Caco-2 (cell line): ENCODE data around the gene ABHD5. TPM values are rescaled to one million over a fixed set of nuclear protein-coding genes. Genes with fewer than 3 reads are reported as not detected.

ENCODE experiments used
- BruUV-seq: library from RNA; stranded (reverse); fragments of 400-500 nt; replicated peaks from 2 replicates; lab custom pipeline; 2021; lab: Mats Ljungman, UMichigan
- CTCF ChIA-PET: fragments of 300-600 bp; sonication (Branson Sonifier 250); formaldehyde crosslinking; loops from one replicate; lab custom pipeline; 2022; ENCODE audit warnings: antibody characterized with exemption; lab: Charles Lee
- POLR2A ChIA-PET: fragments of 300-600 bp; sonication (Branson Sonifier 250); formaldehyde crosslinking; loops from one replicate; lab custom pipeline; 2022; ENCODE audit warnings: antibody characterized with exemption; lab: Charles Lee
- DNase-seq, 2 experiments: peaks; one replicate each; pipeline versions ENCODE4 v3.0.0 to v3.0.0-alpha.2; 2020 to 2022
- H3K27me3 ChIP-seq: replicated peaks from 2 replicates; pipeline ENCODE4 v1.6.0; 2011; ENCODE audit warnings: low read length; ENCODE audit not compliant: control insufficient read depth, insufficient read depth
- H3K36me3 ChIP-seq: 2 replicates; pipeline ENCODE4 v1.5.1; 2011; ENCODE audit warnings: low read length; ENCODE audit not compliant: control insufficient read depth, insufficient read depth
- H3K4me1 ChIP-seq: fragments of 250-450 bp; sonication (Bioruptor Pico); 2 replicates; pipeline ENCODE4 v1.5.1; 2020; ENCODE audit warnings: mild to moderate bottlenecking
- H3K4me3 ChIP-seq: 2 replicates; pipeline ENCODE4 v1.5.1; 2011; ENCODE audit warnings: low read depth, mild to moderate bottlenecking, control low read depth, low read length
- H3K9me3 ChIP-seq: fragments of 250-450 bp; sonication (Bioruptor Pico); 2 replicates; pipeline ENCODE4 v1.5.1; 2020; ENCODE audit warnings: mild to moderate bottlenecking, moderate library complexity
- H3K27ac Mint-ChIP-seq: one replicate; pipeline ENCODE4 v1.8.0; 2022; ENCODE audit warnings: mixed read lengths; ENCODE audit not compliant: unreplicated experiment
- H3K27me3 Mint-ChIP-seq: one replicate; pipeline ENCODE4 v1.8.0; 2022; ENCODE audit warnings: mixed read lengths; ENCODE audit not compliant: insufficient read depth, unreplicated experiment
- H3K36me3 Mint-ChIP-seq: one replicate; pipeline ENCODE4 v1.8.0; 2022; ENCODE audit warnings: mild to moderate bottlenecking, mixed read lengths; ENCODE audit not compliant: insufficient read depth, unreplicated experiment
- H3K4me1 Mint-ChIP-seq: one replicate; pipeline ENCODE4 v1.8.0; 2022; ENCODE audit warnings: low read depth, mixed read lengths; ENCODE audit not compliant: unreplicated experiment
- H3K4me3 Mint-ChIP-seq: one replicate; pipeline ENCODE4 v1.8.0; 2022; ENCODE audit warnings: mild to moderate bottlenecking, moderate library complexity, mixed read lengths; ENCODE audit not compliant: unreplicated experiment
- H3K9me3 Mint-ChIP-seq: one replicate; pipeline ENCODE4 v1.8.0; 2022; ENCODE audit warnings: mixed read lengths; ENCODE audit not compliant: unreplicated experiment
- CTCF ChIP-seq, 2 experiments: fragments of 200-600 bp in 1 of 2; IDR thresholded peaks; 1 replicate in 1 of 2; 2 replicates in 1 of 2; pipeline versions ENCODE4 v1.5.1 to v1.8.0; 2011 to 2022; ENCODE audit warnings: antibody characterized with exemption in 1 of 2, control low read depth in 1 of 2, inconsistent platforms in 1 of 2, low read depth in 1 of 2, low read length in 1 of 2, mild to moderate bottlenecking in 1 of 2, moderate library complexity in 1 of 2; ENCODE audit not compliant: insufficient read depth in 1 of 2, severe bottlenecking in 1 of 2, unreplicated experiment in 1 of 2
- intact Hi-C: fragments of 100-400 bp; cut with micrococcal nuclease; formaldehyde crosslinking; loops from one replicate; pipeline ENCODE4 v1.10.0; 2022; ENCODE audit not compliant: unreplicated experiment
- total RNA-seq: library from RNA; stranded (reverse); gene quantifications from 2 replicates; pipeline ENCODE4 v1.2.3, GENCODE V29; 2022

ABHD5 gene
- total RNA-seq, 1 experiment from 2014 or later = 12.3 TPM

GRCh38 chr3:43692085-43692855 lies 1.5 kb downstream of the ABHD5 start:
- TF ChIP-seq CTCF (IDR thresholded peaks at IDR 0.05; ENCODE audit: insufficient read depth in 1 of 2, low read depth in 1 of 2, low read length in 1 of 2, severe bottlenecking in 1 of 2, unreplicated experiment in 1 of 2) = no peak
- CTCF ChIA-PET = no interaction called here
- TSS peak; percentile 68 for BruUV-seq
- Mint-ChIP-seq H3K4me3 (peak overlapping the region; percentile 97), H3K9me3 (no peaks in the 10 kb centered on the region), H3K4me1 (peaks cover 25% of the 10 kb centered on the region), H3K27me3 (no peaks in the 10 kb centered on the region), H3K36me3 (peaks cover 8% of the 10 kb centered on the region), H3K27ac (peak overlapping the region; percentile 90)
- intact Hi-C loops = loop anchor here (5.0 kb wide), 1 partner anchor 45 kb away; no protein-coding TSS in a partner anchor
- Histone ChIP-seq H3K36me3 (no peaks in the 10 kb centered on the region), H3K4me1 (peaks cover 32% of the 10 kb centered on the region), H3K4me3 (peak overlapping the region; percentile 74), H3K9me3 (no peaks in the 10 kb centered on the region), H3K27me3 (no peaks in the 10 kb centered on the region)
- POLR2A ChIA-PET = no interaction called here
- no peak for DNase-seq

GRCh38 chr3:43692971-43693370 lies 2.2 kb downstream of the ABHD5 start:
- no peak for TF ChIP-seq CTCF (IDR thresholded peaks at IDR 0.05; ENCODE audit: insufficient read depth in 1 of 2, low read depth in 1 of 2, low read length in 1 of 2, severe bottlenecking in 1 of 2, unreplicated experiment in 1 of 2)
- Mint-ChIP-seq H3K36me3 (peaks cover 8% of the 10 kb centered on the region), H3K9me3 (no peaks in the 10 kb centered on the region), H3K27me3 (no peaks in the 10 kb centered on the region), H3K4me3 (peak overlapping the region; percentile 11), H3K27ac (no peak overlapping the region), H3K4me1 (peaks cover 26% of the 10 kb centered on the region)
- Histone ChIP-seq H3K27me3 (no peaks in the 10 kb centered on the region), H3K4me3 (no peak overlapping the region), H3K4me1 (peaks cover 37% of the 10 kb centered on the region), H3K36me3 (no peaks in the 10 kb centered on the region), H3K9me3 (no peaks in the 10 kb centered on the region)
- POLR2A ChIA-PET = no interaction called here
- no TSS peak for BruUV-seq
- no peak for DNase-seq
- CTCF ChIA-PET = no interaction called here
- intact Hi-C loops = loop anchor here (5.0 kb wide), 1 partner anchor 44 kb away; no protein-coding TSS in a partner anchor

- Histone ChIP-seq H3K9me3 (no peaks in the 10 kb centered on the region), H3K4me1 (peaks cover 37% of the 10 kb centered on the region), H3K27me3 (no peaks in the 10 kb centered on the region), H3K4me3 (no peak overlapping the region), H3K36me3 (no peaks in the 10 kb centered on the region)
- Mint-ChIP-seq H3K9me3 (no peaks in the 10 kb centered on the region), H3K4me1 (peaks cover 31% of the 10 kb centered on the region), H3K27me3 (no peaks in the 10 kb centered on the region), H3K27ac (no peak overlapping the region), H3K4me3 (no peak overlapping the region), H3K36me3 (peaks cover 8% of the 10 kb centered on the region)
- ChIA-PET CTCF (no interaction called here), POLR2A (no interaction called here)
- no TSS peak for BruUV-seq
- DNase-seq = no peak
- intact Hi-C loops = loop anchor here (5.0 kb wide), 1 partner anchor 44 kb away; no protein-coding TSS in a partner anchor
- TF ChIP-seq CTCF (IDR thresholded peaks at IDR 0.05; ENCODE audit: insufficient read depth in 1 of 2, low read depth in 1 of 2, low read length in 1 of 2, severe bottlenecking in 1 of 2, unreplicated experiment in 1 of 2) = no peak
Measured at GRCh38 chr3:43693594-43693993, 2.9 kb downstream of the ABHD5 start.
